GM21619 (cell line): ENCODE results near the gene PHLDB1.
A peak's percentile ranks its signal among the peaks of the same experiment; 100 is the strongest.
"Not testable (repeated sequence)": the region's sequence is repeated elsewhere in the genome, so short reads cannot be mapped to it uniquely, and the experiment has no call there.

Experiments
- ATAC-seq: cut with Tn5 transposase; IDR thresholded peaks from one replicate; pipeline ENCODE4 v1.9.1; 2021; ENCODE audit not compliant: unreplicated experiment

The PHLDB1 gene

DNA sequence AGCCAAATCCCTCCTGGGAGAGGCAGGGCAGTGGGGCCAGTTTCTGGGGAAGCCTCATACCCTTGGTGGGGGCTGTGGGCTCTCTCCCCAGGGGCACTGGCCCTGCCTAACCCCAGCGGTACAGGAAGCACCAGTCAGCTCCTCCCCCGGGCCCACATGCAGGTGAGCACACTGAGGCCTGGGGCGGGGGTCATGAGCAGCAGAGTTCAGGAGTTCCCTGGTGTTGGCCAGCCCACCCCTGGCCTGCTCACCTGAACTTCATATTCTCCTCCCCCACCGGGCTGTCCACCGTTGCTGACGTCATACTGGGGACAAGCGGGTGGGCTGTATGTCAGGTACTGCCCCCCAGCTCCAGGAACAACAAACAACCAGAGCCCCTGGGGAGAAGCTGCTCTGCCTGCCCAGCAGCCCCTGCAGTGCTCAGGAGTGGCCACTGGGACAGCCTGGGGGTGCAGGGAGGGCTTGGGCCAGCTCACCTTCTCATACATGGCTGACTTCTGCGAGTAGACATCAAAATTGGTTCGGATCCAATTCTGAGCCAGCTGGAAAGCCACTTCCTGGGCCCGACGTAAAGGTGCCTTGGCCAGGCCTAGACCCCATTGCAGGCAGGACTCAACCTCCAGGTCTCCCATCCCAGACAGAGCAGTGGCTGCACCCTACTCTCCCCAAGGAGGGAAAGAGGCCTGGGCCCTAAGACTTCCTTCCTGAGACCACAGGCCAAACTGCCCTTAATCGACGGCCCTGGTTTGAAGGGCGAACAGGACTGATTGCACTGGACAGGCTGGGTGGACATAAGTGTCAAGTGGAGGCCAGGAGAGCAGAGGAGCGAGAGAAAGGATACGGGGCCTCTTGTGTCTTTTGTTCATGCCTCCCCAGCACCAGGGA, 51.3 kb downstream of the PHLDB1 start:
- ATAC-seq = no peak

GRCh38 chr11:118659314-118659952, 52.0 kb downstream of the PHLDB1 start:
- ATAC-seq = peak; percentile 82

DNA sequence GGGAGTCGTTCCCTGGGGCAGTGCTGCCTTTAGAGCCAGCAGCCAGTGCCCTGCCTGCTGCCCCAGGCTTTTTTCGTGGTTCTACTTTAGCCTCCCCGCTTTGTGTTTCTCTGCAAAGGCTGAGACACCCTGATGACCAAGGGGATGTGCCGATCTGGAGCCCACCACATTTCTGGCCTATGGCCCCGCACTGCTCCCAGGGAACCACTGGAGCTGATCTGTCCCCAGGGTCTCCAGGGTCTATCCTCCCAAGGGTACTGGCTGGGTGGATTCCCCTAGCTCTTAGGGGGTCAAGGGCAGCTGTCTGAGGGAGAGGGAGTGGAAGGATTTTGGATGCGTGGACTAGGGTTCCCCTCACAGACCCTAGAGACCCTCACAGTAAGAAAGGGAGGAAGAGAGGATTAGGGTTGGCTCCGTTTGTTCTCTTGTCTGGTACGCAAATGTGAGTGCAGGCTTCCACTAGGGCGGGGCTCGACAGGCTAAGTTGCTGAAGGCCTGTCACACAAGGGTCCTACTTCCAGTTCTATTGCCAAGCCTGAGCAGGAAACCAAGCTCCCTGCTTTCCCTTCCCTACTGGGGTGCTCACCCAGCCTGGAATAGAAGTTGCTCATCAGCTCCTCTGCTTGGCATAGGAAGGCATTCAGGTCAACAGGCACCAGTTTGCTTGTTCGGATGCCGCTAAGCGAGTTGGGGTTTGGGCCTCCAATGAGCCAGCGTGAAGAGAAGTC, 52.7 kb downstream of the PHLDB1 start:
- no peak for ATAC-seq

GRCh38 chr11:118660681-118661424, 53.4 kb downstream of the PHLDB1 start:
- ATAC-seq = no peak

DNA sequence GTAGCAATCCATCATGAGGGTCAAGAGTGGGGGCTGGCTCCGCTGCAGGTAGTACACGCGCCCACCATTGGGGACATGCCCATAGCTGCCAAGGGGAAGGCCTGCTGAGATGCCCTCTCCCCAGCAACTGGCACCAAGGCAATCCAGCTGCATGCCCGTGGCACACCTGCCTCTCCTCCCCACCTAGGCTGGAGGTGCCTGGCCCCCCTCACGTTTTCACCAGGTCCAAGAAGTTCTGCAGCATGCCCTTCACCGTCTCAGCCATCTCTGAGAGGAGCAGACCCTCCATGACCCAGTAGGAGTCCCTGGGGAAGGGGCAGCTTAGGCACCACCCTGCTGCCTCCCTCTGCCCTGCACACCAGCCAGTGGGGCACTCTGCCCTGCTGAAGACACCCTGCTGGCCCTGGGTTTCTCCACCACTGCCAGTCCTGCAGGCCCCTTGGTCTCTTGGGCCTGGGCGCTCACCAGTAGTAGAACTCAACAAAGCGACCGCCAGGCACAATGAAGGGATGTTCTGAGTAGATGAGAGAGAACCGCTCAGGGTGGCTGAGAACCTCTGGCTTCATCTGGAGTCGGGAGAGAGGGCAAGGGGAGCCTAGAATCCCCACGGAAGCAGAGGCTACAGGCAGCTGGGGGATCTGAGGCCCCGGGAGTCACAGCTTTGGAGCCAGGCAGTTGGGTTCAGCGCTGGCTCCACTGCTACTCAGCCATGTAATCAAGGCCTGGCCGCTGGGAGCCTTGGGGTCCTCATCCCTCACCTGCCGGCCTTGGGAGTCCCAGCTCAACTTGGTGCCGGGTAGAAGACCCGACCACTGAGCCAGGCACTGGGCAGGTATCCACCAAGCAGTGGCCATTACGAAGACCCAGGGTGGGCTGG, 54.2 kb downstream of the PHLDB1 start:
- no peak for ATAC-seq

GRCh38 chr11:118662401-118663271, 55.2 kb downstream of the PHLDB1 start:
- no peak for ATAC-seq

DNA sequence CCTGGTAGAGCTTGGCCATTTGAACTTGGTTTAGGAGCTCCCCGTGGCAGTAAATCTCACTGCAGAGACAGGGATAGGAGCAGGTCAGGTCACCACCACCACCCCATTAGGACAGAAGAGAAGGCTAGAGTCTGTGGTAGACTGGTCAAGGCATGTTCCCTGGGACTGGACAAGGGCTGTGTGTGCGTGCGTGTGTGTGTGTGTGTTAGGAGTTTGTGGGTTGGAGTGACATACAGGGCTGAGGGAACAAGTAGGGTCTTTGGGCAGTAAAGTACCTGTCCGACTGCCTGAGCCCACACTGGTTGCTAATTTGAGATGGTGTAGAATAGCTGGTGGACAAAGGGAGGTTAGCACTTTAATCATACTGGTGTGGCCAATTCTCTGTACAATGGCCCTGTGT, 56.0 kb downstream of the PHLDB1 start:
- ATAC-seq = no peak

- ATAC-seq = no peak
Observed at GRCh38 chr11:118663902-118664301, 56.5 kb downstream of the PHLDB1 start.

GRCh38 chr11:118666371-118666770, 59.0 kb downstream of the PHLDB1 start:
- no peak for ATAC-seq

DNA sequence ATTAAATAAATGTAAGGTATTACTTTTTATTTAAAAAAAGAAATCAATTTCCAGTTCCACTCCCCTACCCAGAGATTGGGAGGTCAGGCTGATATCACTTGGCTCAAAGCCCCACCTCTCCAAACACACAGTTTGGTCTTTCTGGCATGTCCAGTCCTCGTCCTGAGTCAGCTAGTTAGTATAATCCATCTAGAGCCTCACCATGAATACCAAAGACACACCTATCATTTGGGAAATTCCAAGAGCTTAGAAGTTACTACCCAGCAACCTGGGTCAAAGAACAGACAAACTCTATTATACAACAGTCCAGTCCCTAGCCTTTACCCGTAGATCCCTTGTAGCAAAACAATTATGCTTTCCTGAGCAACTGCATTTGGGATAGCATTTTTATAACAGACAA, 62.6 kb downstream of the PHLDB1 start:
- no peak for ATAC-seq

GRCh38 chr11:118671254-118671653, 63.8 kb downstream of the PHLDB1 start:
- ATAC-seq = no peak

- no peak for ATAC-seq
Observed at GRCh38 chr11:118672846-118673245, 65.4 kb downstream of the PHLDB1 start.

DNA sequence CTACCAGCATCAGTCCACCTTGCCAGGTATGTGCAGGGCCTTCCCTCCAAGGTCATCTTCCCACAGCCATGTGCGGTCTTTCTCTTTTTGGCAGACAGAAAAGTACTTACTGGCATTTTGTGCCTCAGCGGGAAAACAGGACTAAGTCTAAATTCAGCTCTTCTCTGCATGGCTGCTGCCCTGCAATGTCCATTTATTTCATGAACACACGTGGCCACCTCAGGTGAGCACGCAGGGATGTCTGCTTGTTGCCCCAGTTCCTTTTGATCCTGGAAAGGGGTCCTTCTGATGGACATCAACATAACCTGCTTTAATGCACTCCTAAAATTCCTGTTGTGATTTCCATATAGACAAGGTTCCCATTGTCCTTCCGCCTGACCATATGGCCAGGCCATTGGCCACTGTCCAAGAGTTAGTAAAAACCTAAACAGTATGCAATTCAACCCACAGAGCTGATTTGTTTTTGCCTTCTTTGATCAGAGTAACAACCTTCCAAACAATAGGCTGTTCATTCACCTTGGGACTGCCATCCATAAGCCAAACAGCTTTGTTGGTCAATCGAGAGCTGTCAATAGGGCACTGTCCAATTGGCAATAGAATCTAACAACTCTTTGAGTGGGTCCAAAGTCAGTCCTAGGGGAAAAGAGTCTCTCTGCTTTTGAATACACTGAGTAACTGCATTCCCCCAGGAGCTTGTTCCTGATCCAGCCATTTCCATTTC, 66.1 kb downstream of the PHLDB1 start:
- no peak for ATAC-seq

GRCh38 chr11:118674082-118674435, 66.6 kb downstream of the PHLDB1 start:
- no peak for ATAC-seq

DNA sequence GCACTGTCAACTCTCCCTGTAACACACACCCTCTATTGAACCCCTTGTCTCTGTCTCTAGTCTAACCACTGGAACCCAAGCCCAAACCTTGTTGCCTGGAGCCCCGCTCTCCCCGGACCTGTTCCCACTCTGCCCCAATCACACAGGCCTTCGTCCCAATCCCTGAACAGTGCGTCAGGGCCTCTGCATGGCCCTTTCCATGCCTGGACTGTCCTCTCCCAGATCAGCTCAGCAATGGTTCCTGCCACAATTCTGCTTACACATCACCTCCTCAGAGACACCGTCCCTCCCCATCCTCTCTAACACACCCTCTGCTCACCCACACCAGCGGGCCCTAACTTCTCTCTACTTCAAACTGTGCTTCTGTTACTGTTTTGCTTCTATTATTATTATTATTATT, 70.6 kb downstream of the PHLDB1 start:
- ATAC-seq = no peak

DNA sequence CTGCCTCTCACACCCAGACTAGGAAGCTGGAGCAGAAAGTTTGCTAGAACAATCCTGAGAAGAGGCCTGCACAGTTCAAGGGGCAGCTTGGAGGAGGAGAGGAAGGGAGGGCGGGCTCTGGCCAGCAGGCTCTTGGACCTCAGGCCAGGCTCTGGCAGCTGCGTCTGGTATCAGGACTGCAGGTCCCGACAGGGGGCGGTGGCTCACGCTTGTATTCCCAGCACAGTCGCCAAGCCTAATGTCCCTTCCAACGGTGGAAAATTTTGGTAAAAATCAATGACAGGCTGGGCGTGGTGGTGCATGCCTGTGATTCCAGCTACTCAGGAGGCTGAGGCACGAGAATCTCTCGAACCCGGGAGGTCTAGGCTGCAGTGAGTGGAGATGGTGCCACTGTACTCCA, 71.5 kb downstream of the PHLDB1 start:
- not testable (repeated sequence) for ATAC-seq

GRCh38 chr11:118679483-118679882, 72.1 kb downstream of the PHLDB1 start, which contains the start of gene TREH:
Gene TREH, minus strand, starts transcription at chr11:118679650. Its CDS starts 23 bp downstream, at chr11:118679627.
- no peak for ATAC-seq

DNA sequence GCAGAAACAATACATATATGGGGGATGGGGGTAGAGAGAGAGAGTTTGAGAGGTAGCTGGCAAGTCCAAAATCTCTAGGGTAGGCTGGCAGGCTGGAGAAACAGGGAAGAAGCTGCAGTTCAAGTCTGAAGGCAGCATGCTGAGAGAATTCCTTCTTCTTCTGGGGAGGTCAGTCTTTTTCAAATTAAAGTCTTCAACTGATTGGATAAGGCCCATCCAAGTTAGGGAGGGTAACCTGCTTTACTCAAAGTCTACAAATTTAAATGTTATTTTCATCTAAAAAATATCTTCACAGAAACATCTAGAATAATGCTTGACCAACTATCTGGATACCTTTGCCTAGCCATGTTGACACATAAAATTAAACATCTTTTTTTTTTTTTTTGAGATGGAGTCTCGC, 75.0 kb downstream of the PHLDB1 start:
- no peak for ATAC-seq
